Medulla oblongata (tissue), 1 donor: ENCODE data around the gene C20orf204.
A peak's percentile ranks its signal among the peaks of the same experiment; 100 is the strongest.
"Not testable (repeated sequence)": the region's sequence is repeated elsewhere in the genome, so short reads cannot be mapped to it uniquely, and the experiment has no call there.

ENCODE experiments used
- DNase-seq: peaks from one replicate; pipeline ENCODE4 v3.0.0-alpha.2; 2015; ENCODE audit errors: extremely low spot score

Gene C20orf204

GRCh38 chr20:64083378-64083803, 47.4 kb downstream of the C20orf204 start:
- DNase-seq: peak; percentile 70

- no peak for DNase-seq
Observed at GRCh38 chr20:64083804-64084684, 48.1 kb downstream of the C20orf204 start, which contains the start of gene LKAAEAR1. Gene LKAAEAR1, minus strand, starts transcription at chr20:64084398. Its CDS starts 179 bp downstream, at chr20:64084219.

GRCh38 chr20:64084685-64085152, 48.7 kb downstream of the C20orf204 start:
- no peak for DNase-seq

- DNase-seq: no peak
Observed at GRCh38 chr20:64086801-64087200, 50.8 kb downstream of the C20orf204 start.

- DNase-seq: not testable (repeated sequence)
Observed at GRCh38 chr20:64087226-64087825, 51.3 kb downstream of the C20orf204 start.

- DNase-seq: not testable (repeated sequence)
Observed at GRCh38 chr20:64088586-64088985, 52.6 kb downstream of the C20orf204 start.
